Kidney glomerular epithelial cell (primary cell): ENCODE measurements around the gene CAMK2B.
"Not testable (repeated sequence)": the region's sequence is repeated elsewhere in the genome, so short reads cannot be mapped to it uniquely, and the experiment has no call there.

Source experiments
- DNase-seq: peaks from one replicate; lab custom pipeline; 2025; lab: John Stamatoyannopoulos, UW

CAMK2B gene

GRCh38 chr7:44189993-44190872, 135.2 kb downstream of the CAMK2B start:
- DNase-seq = no peak

- no peak for DNase-seq
Measured at GRCh38 chr7:44189286-44189992, 136.0 kb downstream of the CAMK2B start, which contains the start of gene GCK. Gene GCK (minus strand): TSS chr7:44189439. CDS start chr7:44188953, 486 bp downstream.

DNA sequence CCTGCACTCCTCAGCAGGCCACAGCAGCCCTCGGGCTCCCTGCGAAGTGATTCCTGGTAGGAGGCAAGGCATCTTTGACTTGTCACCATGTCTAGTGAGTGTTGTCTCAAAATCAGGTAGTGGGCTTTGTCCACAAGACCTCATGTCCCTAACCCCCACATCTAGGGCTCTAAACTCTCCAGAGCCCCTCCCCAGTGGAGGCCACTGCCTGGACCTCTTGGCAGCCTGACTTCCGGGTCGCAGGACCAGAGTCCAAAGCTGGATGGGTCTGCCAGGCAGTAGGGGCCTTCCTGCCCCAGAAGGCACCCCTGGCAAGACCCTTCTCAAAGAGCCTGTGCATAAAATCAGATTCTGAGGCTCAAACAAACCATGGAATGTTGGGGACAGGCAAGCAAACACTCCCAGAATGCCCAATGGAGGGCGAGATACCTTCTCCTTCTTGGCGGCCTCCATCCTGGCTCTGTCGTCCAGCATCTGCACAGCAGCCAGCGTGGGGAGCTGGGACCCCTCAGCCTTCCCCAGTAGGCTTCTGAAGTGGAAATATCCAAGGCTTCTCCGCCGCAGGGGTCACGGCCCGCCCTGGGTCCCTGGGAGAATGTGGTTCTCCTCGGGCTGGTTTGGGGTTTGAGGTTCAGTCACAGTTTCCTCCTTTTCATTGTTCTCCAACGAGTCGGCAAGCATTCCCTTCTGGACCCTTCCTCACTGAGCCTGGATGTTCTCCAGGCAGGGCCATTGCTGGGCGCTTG, 136.7 kb downstream of the CAMK2B start:
- no peak for DNase-seq

GRCh38 chr7:44187636-44188416, 137.6 kb downstream of the CAMK2B start:
- DNase-seq = no peak

DNA sequence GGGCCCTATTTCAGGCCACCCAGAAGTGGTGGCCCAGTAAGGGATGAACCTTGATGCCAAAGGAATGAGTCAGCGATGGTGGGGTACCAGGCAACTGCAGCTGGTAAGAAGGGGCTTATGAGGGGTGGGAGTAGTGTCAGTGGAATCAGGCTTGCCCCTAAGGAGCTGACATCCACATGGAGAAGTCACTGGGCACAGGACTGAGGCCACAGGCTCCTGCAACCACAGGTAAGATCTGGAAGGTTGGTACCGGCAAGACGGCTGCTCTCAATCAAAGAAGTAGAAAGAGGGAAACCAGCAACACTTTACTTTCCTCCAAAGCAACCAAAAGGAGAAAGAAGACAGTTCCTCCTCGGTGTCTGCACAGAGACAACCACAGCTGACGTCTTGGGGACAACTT, 138.7 kb downstream of the CAMK2B start:
- no peak for DNase-seq

GRCh38 chr7:44185729-44186128, 139.7 kb downstream of the CAMK2B start:
- no peak for DNase-seq

GRCh38 chr7:44184873-44185446, 140.4 kb downstream of the CAMK2B start:
- peak; percentile 72 for DNase-seq

DNA sequence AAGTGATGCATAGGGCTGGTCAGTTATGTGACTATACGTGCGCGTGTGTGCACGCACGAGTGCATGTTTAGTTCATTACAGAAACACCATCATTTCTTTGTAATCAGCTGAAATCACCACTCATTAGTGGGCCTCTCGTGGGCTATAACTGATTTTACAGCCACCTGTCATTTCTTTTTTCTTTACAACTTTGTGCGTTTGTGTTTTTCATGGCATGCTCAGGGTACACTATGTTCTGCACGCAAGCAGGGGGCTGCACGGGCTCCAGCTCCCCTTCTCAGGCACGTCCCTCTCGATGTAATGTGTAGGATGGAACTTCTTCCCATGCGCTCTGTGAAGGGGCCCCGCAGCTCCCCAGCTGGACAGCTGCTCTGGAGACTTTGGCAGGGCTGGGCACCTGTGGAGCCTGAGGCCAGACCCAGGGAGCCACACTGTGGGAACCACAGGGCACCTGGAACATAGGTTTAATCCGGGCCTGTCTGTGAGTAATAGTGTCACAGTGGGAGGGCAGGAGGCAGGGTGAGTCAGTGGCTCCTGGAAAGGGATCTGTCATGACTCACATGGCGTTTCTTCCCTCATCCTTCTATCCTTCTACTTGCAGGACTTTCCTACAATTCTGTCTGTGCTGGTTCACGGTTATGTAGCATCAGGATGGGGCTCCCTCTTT, 141.1 kb downstream of the CAMK2B start:
- DNase-seq = peak; percentile 85

- no peak for DNase-seq
Measured at GRCh38 chr7:44183386-44183785, 142.0 kb downstream of the CAMK2B start.

GRCh38 chr7:44182827-44183226, 142.6 kb downstream of the CAMK2B start:
- no peak for DNase-seq

DNA sequence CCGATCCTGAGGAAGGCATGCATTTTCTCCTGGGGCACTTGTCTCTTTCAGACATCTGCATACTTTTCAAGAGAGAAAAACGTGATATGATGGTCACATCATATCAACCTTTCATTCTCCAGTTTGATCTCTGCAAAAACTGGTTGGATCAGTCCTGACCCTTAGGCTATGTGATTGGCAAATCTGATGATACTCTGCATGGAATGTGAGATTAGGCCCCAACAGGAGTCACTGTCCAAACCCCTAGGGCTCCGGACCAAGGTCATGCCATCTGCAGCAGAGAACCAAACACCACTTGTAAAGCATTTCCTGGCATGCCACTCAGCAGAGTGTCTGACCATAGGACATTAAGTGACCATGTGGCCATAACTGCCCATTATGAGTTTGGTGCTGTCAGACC, 144.8 kb downstream of the CAMK2B start:
- DNase-seq = no peak

- peak; percentile 8 for DNase-seq
Measured at GRCh38 chr7:44177570-44178131, 147.7 kb downstream of the CAMK2B start.

- DNase-seq = no peak
Measured at GRCh38 chr7:44176486-44176885, 148.9 kb downstream of the CAMK2B start.

GRCh38 chr7:44175730-44176129, 149.7 kb downstream of the CAMK2B start:
- no peak for DNase-seq

DNA sequence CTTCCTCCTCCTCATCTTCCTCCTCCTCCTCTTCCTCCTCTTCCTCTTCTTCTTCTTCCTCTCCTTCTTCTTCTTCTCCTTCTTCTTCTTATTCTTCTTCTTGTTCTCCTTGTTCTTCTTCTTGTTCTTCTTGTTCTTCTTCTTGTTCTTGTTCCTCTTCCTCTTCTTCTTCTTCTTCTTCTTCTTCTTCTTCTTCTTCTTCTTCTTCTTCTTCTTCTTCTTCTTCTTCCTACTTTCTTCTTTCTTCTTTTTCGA, 150.8 kb downstream of the CAMK2B start:
- not testable (repeated sequence) for DNase-seq

- DNase-seq = no peak
Measured at GRCh38 chr7:44173911-44174693, 151.3 kb downstream of the CAMK2B start.

DNA sequence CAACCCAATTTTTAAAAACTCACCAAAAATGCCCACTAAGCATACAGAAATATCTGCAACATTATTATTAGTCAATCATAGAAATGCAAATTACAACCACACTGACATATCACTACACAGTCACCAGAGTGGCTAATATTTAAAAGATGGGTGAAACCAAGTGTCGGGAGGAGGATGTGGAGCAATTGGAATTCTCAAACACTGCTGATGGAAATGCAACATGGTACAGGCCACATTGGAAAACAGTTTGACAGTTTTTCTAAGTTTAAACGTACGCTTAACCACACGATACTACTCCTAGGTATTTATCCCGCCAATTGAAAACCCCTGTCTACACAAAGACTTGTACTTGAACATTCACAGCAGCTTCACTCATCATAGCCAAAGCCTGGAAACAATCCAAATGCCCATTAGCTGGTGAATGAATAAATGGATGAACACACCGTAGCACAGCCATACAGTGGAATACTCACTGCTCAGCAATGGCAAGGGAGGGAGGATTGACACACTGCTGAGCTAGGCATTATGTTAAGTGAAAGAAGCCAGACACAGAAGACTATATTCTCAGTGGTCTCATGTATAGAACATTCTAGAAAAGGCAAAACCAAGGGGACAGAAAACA, 152.5 kb downstream of the CAMK2B start:
- peak; percentile 78 for DNase-seq

- no peak for DNase-seq
Measured at GRCh38 chr7:44172352-44172751, 153.0 kb downstream of the CAMK2B start.

DNA sequence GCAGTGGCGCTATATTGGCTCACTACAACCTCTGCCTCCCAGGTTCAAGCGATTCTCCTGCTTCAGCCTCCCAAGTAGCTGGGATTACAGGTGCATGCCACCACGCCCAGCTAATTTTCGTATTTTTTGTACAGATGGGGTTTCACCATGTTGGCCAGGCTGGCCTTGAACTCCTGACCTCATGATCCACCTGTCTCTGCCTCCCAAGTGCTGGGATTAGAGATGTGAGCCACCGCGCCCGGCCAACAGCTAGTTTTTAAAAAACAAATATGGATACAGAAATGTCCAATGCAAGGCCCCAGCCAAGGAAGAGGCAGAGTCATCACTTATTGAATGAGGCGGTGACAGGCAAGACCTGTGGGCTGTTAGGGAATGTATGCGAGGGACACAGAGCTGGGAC, 153.5 kb downstream of the CAMK2B start:
- DNase-seq = not testable (repeated sequence)
